HG02763 (cell line): Measurements from ENCODE around the gene CPB1.
"Not testable (repeated sequence)": the region's sequence is repeated elsewhere in the genome, so short reads cannot be mapped to it uniquely, and the experiment has no call there.

Experiments used
- ATAC-seq: cut with Tn5 transposase; IDR thresholded peaks from one replicate; pipeline ENCODE4 v1.9.1; 2021; ENCODE audit warnings: mild to moderate bottlenecking, moderate library complexity; ENCODE audit not compliant: unreplicated experiment

The CPB1 gene

GRCh38 chr3:148827585-148827984 is at the start of gene CPB1:
Gene CPB1 (plus strand): TSS chr3:148827811. CDS start chr3:148827824, 13 bp downstream.
- no peak for ATAC-seq

- ATAC-seq, result no peak
Measured at GRCh38 chr3:148778926-148779325, 48.7 kb upstream of the CPB1 start.

GRCh38 chr3:148785026-148785425 is 42.6 kb upstream of the CPB1 start:
- ATAC-seq, result not testable (repeated sequence)

- ATAC-seq, result not testable (repeated sequence)
Measured at GRCh38 chr3:148786159-148786558, 41.5 kb upstream of the CPB1 start.

- ATAC-seq, result no peak
Measured at GRCh38 chr3:148789146-148789545, 38.5 kb upstream of the CPB1 start.

- no peak for ATAC-seq
Measured at GRCh38 chr3:148789906-148790305, 37.7 kb upstream of the CPB1 start.

- ATAC-seq, result no peak
Measured at GRCh38 chr3:148790370-148790769, 37.2 kb upstream of the CPB1 start.

GRCh38 chr3:148790851-148791735 is 36.5 kb upstream of the CPB1 start:
- ATAC-seq, result no peak

- ATAC-seq, result no peak
Measured at GRCh38 chr3:148791920-148792319, 35.7 kb upstream of the CPB1 start.

GRCh38 chr3:148792516-148792915 is 35.1 kb upstream of the CPB1 start:
- ATAC-seq, result no peak

- no peak for ATAC-seq
Measured at GRCh38 chr3:148796799-148797198, 30.8 kb upstream of the CPB1 start.

- no peak for ATAC-seq
Measured at GRCh38 chr3:148797795-148798194, 29.8 kb upstream of the CPB1 start.

- no peak for ATAC-seq
Measured at GRCh38 chr3:148800414-148800813, 27.2 kb upstream of the CPB1 start.

GRCh38 chr3:148809835-148810234 is 17.8 kb upstream of the CPB1 start:
- no peak for ATAC-seq

- no peak for ATAC-seq
Measured at GRCh38 chr3:148815316-148816110, 12.1 kb upstream of the CPB1 start.

- ATAC-seq, result no peak
Measured at GRCh38 chr3:148816427-148816826, 11.2 kb upstream of the CPB1 start.

GRCh38 chr3:148816981-148817525 is 10.6 kb upstream of the CPB1 start:
- no peak for ATAC-seq

- no peak for ATAC-seq
Measured at GRCh38 chr3:148820361-148821245, 7.0 kb upstream of the CPB1 start.

GRCh38 chr3:148823026-148823425 is 4.6 kb upstream of the CPB1 start:
- no peak for ATAC-seq

GRCh38 chr3:148825476-148825875 is 2.1 kb upstream of the CPB1 start:
- no peak for ATAC-seq
